Breast epithelium (tissue), 3 donors: ENCODE results near the gene MTR.

ENCODE experiments used
- POLR2A ChIP-seq: fragments of 450-650 bp; IDR thresholded peaks from one replicate; pipeline ENCODE4 v1.6.1; 2016; ENCODE audit warnings: antibody characterized with exemption, mild to moderate bottlenecking, moderate library complexity
- POLR2AphosphoS5 ChIP-seq, 3 donors: sonication (generic); formaldehyde crosslinking; IDR thresholded peaks; one replicate each; pipeline ENCODE4 v1.6.1; 2017; ENCODE audit warnings: antibody characterized with exemption in 3 of 3
- TF ChIP-seq, protein P1 (sequence below), 3 donors: fragments of 450-650 bp; IDR thresholded peaks; one replicate each; pipeline ENCODE4 v1.5.1; 2016 to 2017; ENCODE audit warnings: antibody characterized with exemption in 3 of 3, mild to moderate bottlenecking in 3 of 3, moderate library complexity in 3 of 3

DNA sequence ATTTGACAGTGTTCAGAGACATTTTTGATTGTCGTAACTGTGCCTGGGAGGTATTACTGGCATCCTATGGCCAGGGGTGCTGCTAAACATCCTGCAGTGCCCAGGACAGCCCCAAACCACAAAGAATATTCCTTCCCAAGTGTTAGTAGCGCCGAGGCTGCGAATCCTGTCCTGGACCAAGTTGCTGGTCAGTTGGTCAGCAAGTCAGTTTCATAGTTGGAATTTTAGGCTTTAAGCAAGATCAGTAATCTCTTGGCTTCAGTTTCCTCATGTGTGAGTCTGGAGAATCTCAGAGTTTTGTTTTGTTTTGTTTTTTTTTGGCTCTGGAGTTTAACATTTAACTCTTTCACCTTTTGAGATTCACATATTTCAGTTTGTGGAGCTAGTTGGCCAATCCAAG, 65.0 kb downstream of the MTR start:
- TF ChIP-seq, protein P1, sequence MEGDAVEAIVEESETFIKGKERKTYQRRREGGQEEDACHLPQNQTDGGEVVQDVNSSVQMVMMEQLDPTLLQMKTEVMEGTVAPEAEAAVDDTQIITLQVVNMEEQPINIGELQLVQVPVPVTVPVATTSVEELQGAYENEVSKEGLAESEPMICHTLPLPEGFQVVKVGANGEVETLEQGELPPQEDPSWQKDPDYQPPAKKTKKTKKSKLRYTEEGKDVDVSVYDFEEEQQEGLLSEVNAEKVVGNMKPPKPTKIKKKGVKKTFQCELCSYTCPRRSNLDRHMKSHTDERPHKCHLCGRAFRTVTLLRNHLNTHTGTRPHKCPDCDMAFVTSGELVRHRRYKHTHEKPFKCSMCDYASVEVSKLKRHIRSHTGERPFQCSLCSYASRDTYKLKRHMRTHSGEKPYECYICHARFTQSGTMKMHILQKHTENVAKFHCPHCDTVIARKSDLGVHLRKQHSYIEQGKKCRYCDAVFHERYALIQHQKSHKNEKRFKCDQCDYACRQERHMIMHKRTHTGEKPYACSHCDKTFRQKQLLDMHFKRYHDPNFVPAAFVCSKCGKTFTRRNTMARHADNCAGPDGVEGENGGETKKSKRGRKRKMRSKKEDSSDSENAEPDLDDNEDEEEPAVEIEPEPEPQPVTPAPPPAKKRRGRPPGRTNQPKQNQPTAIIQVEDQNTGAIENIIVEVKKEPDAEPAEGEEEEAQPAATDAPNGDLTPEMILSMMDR (IDR thresholded peaks at IDR 0.05), result no peak
- TF ChIP-seq POLR2AphosphoS5 (IDR thresholded peaks at IDR 0.05) (no peak), POLR2A (no peak)
